Activated naive CD4-positive, alpha-beta T cell treated with anti-CD3 and anti-CD28 coated beads, Interleukin-2, amount 50 U/mL, for 72 hours (primary cell): Measurements from ENCODE around the gene FER. TPM values are rescaled to one million over a fixed set of nuclear protein-coding genes. Genes with fewer than 3 reads are reported as not detected.
"Not testable (repeated sequence)": the region's sequence is repeated elsewhere in the genome, so short reads cannot be mapped to it uniquely, and the experiment has no call there.

Source experiments
- ATAC-seq, 2 donors: fragments of 150-1000 bp; cut with Tn5 transposase; 2 replicates each; pipeline ENCODE4 v1.10.0; 2021; ENCODE audit warnings: mild to moderate bottlenecking in 2 of 2, moderate library complexity in 2 of 2
- DNase-seq, 2 donors: peaks; one replicate each; pipeline ENCODE4 v3.0.0; 2021 to 2022; ENCODE audit warnings: low spot score in 2 of 2
- H3K27ac Mint-ChIP-seq, 2 donors: one replicate each; pipeline ENCODE4 v1.8.0; 2022; ENCODE audit warnings: mild to moderate bottlenecking in 2 of 2, mixed read lengths in 2 of 2
- H3K36me3 Mint-ChIP-seq, 2 donors: one replicate each; pipeline ENCODE4 v1.8.0; 2022; ENCODE audit warnings: mixed read lengths in 2 of 2
- H3K9me3 Mint-ChIP-seq, 2 donors: one replicate each; pipeline ENCODE4 v1.8.0; 2022; ENCODE audit warnings: mixed read lengths in 2 of 2
- total RNA-seq, 2 donors: library from RNA; stranded (reverse); gene quantifications; one replicate each; pipeline ENCODE4 v1.2.3, GENCODE V29; 2022

The FER gene
- total RNA-seq, 2 donors from 2014 or later, result 7.8 to 9.8 TPM

- H3K27ac Mint-ChIP-seq, result no peak overlapping the region
- no peaks in the 10 kb centered on the region for H3K9me3 Mint-ChIP-seq
- DNase-seq (no peak), ATAC-seq (no peak)
- no peaks in the 10 kb centered on the region for H3K36me3 Mint-ChIP-seq
Measured at GRCh38 chr5:108946008-108946407, 198.3 kb downstream of the FER start.

GRCh38 chr5:108947164-108947563 is 199.5 kb downstream of the FER start:
- ATAC-seq, result no peak
- no peak overlapping the region for H3K27ac Mint-ChIP-seq

GRCh38 chr5:108950276-108950675 is 202.6 kb downstream of the FER start:
- Mint-ChIP-seq H3K9me3 (no peaks in the 10 kb centered on the region), H3K27ac (no peak overlapping the region), H3K36me3 (no peaks in the 10 kb centered on the region)
- no peak for DNase-seq
- ATAC-seq, result no peak

More at GRCh38 chr5:108947164-108947563, 199.5 kb downstream of the FER start:
- Mint-ChIP-seq H3K9me3 (no peaks in the 10 kb centered on the region), H3K36me3 (no peaks in the 10 kb centered on the region)
- DNase-seq, result no peak

GRCh38 chr5:108953940-108954339 is 206.2 kb downstream of the FER start:
- ATAC-seq (no peak), DNase-seq (no peak)
- H3K36me3 Mint-ChIP-seq, result no peaks in the 10 kb centered on the region
- no peaks in the 10 kb centered on the region for H3K9me3 Mint-ChIP-seq
- no peak overlapping the region for H3K27ac Mint-ChIP-seq

GRCh38 chr5:108957333-108957732 is 209.6 kb downstream of the FER start:
- Mint-ChIP-seq H3K27ac (no peak overlapping the region), H3K9me3 (no peaks in the 10 kb centered on the region), H3K36me3 (no peaks in the 10 kb centered on the region)
- ATAC-seq, result no peak
- DNase-seq, result no peak

GRCh38 chr5:108966910-108967309 is 219.2 kb downstream of the FER start:
- Mint-ChIP-seq H3K36me3 (peaks cover 6 to 7% of the 10 kb centered on the region in 2 donors), H3K27ac (no peak overlapping the region), H3K9me3 (peaks cover 0 to 4% of the 10 kb centered on the region in 2 donors)
- DNase-seq (no peak), ATAC-seq (no peak)

- Mint-ChIP-seq H3K27ac (no peak overlapping the region), H3K9me3 (no peaks in the 10 kb centered on the region)
Measured at GRCh38 chr5:108974594-108974993, 226.9 kb downstream of the FER start.

GRCh38 chr5:108975697-108976096 is 228.0 kb downstream of the FER start:
- Mint-ChIP-seq H3K27ac (no peak overlapping the region), H3K36me3 (no peaks in the 10 kb centered on the region), H3K9me3 (no peaks in the 10 kb centered on the region)
- DNase-seq, result no peak
- ATAC-seq, result no peak

More at GRCh38 chr5:108974594-108974993, 226.9 kb downstream of the FER start:
- ATAC-seq (no peak), DNase-seq (no peak)
- H3K36me3 Mint-ChIP-seq, result no peaks in the 10 kb centered on the region

GRCh38 chr5:108983461-108984092 is 235.9 kb downstream of the FER start:
- ATAC-seq (no peak), DNase-seq (no peak)
- Mint-ChIP-seq H3K36me3 (peaks cover 0 to 8% of the 10 kb centered on the region in 2 donors), H3K27ac (no peak overlapping the region), H3K9me3 (peaks cover 0 to 10% of the 10 kb centered on the region in 2 donors)

GRCh38 chr5:108989761-108990392 is 242.2 kb downstream of the FER start:
- ATAC-seq (no peak), DNase-seq (no peak)
- no peak overlapping the region for H3K27ac Mint-ChIP-seq
- peaks cover 0 to 22% of the 10 kb centered on the region in 2 donors for H3K36me3 Mint-ChIP-seq
- peaks cover 8 to 25% of the 10 kb centered on the region in 2 donors for H3K9me3 Mint-ChIP-seq

GRCh38 chr5:108992396-108993085 is 244.8 kb downstream of the FER start:
- H3K36me3 Mint-ChIP-seq, result peaks cover 6 to 20% of the 10 kb centered on the region in 2 donors
- peaks cover 11 to 25% of the 10 kb centered on the region in 2 donors for H3K9me3 Mint-ChIP-seq
- not testable (repeated sequence) for H3K27ac Mint-ChIP-seq, ATAC-seq, DNase-seq

GRCh38 chr5:108993440-108993839 is 245.7 kb downstream of the FER start:
- not testable (repeated sequence) for ATAC-seq, H3K27ac Mint-ChIP-seq
- peaks cover 6 to 20% of the 10 kb centered on the region in 2 donors for H3K36me3 Mint-ChIP-seq

GRCh38 chr5:108997720-108998119 is 250.0 kb downstream of the FER start:
- ATAC-seq (no peak), DNase-seq (no peak)
- Mint-ChIP-seq H3K9me3 (peaks cover 11 to 12% of the 10 kb centered on the region in 2 donors), H3K36me3 (peaks cover 6 to 20% of the 10 kb centered on the region in 2 donors), H3K27ac (no peak overlapping the region)

More at GRCh38 chr5:108993440-108993839, 245.7 kb downstream of the FER start:
- DNase-seq, result not testable (repeated sequence)
- peaks cover 11 to 16% of the 10 kb centered on the region in 2 donors for H3K9me3 Mint-ChIP-seq

GRCh38 chr5:108998216-108998615 is 250.5 kb downstream of the FER start:
- peaks cover 6 to 20% of the 10 kb centered on the region in 2 donors for H3K36me3 Mint-ChIP-seq
- ATAC-seq (no peak), DNase-seq (no peak)
- H3K9me3 Mint-ChIP-seq, result peaks cover 11 to 12% of the 10 kb centered on the region in 2 donors
- H3K27ac Mint-ChIP-seq, result peak overlapping the region in 1 of 2 donors; percentile 77

- DNase-seq, result no peak
- no peak for ATAC-seq
- Mint-ChIP-seq H3K36me3 (no peaks in the 10 kb centered on the region), H3K27ac (no peak overlapping the region), H3K9me3 (no peaks in the 10 kb centered on the region)
Measured at GRCh38 chr5:109003928-109004327, 256.2 kb downstream of the FER start.

GRCh38 chr5:109005297-109006009 is 257.8 kb downstream of the FER start:
- ATAC-seq (no peak), DNase-seq (no peak)
- no peaks in the 10 kb centered on the region for H3K9me3 Mint-ChIP-seq
- no peaks in the 10 kb centered on the region for H3K36me3 Mint-ChIP-seq
- no peak overlapping the region for H3K27ac Mint-ChIP-seq

- no peaks in the 10 kb centered on the region for H3K36me3 Mint-ChIP-seq
- ATAC-seq (no peak), DNase-seq (no peak)
- no peaks in the 10 kb centered on the region for H3K9me3 Mint-ChIP-seq
- H3K27ac Mint-ChIP-seq, result no peak overlapping the region
Measured at GRCh38 chr5:109006129-109006528, 258.4 kb downstream of the FER start.
